ENCODE results near the gene SSBP2. TPM values are rescaled to one million over a fixed set of nuclear protein-coding genes. Genes with fewer than 3 reads are reported as not detected.

The SSBP2 gene
- total RNA-seq, 2 donors from 2014 or later = 18.1 to 31.4 TPM

DNA sequence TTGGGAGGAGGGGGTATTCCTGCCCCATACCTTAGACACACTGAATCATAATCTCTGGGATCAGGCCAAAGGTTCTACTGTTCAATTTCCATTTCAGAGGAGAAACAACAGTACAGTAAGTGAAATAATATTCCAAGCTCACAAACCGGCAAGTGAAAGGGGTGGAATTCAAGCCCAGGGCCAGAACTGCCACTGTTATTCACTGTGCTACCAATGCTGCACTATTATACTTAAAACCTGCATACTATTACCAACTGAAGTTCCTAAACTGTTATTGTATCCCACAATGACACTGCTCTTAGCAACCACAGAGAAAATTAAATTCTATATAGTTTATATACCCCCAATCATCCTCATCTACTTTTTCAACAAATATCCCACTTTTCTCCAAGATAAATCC is 24.6 kb downstream of the SSBP2 start:
- no peaks in the 10 kb centered on the region for H3K9me3 ChIP-seq
- DNase-seq (no peak), ATAC-seq (no peak)
- intact Hi-C loops (cut with DNase I) = no loop called here
- H3K27ac ChIP-seq = no peak overlapping the region
- no peaks in the 10 kb centered on the region for H3K27me3 ChIP-seq
- 37 to 72% methylated on average over 1 of the region's 1 CpG for WGBS, 2 donors
- no peak overlapping the region for H3K4me3 ChIP-seq
- no peaks in the 10 kb centered on the region for H3K36me3 ChIP-seq (replicated peaks in 1 of 2; ENCODE audit: insufficient read depth in 1 of 2, low read depth in 2 of 2)
- H3K4me1 ChIP-seq = peaks cover 6% of the 10 kb centered on the region
- TF ChIP-seq POLR2A (IDR thresholded peaks at IDR 0.05) = no peak
- TF ChIP-seq, protein P1, sequence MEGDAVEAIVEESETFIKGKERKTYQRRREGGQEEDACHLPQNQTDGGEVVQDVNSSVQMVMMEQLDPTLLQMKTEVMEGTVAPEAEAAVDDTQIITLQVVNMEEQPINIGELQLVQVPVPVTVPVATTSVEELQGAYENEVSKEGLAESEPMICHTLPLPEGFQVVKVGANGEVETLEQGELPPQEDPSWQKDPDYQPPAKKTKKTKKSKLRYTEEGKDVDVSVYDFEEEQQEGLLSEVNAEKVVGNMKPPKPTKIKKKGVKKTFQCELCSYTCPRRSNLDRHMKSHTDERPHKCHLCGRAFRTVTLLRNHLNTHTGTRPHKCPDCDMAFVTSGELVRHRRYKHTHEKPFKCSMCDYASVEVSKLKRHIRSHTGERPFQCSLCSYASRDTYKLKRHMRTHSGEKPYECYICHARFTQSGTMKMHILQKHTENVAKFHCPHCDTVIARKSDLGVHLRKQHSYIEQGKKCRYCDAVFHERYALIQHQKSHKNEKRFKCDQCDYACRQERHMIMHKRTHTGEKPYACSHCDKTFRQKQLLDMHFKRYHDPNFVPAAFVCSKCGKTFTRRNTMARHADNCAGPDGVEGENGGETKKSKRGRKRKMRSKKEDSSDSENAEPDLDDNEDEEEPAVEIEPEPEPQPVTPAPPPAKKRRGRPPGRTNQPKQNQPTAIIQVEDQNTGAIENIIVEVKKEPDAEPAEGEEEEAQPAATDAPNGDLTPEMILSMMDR (IDR thresholded peaks at IDR 0.05) = no peak

DNA sequence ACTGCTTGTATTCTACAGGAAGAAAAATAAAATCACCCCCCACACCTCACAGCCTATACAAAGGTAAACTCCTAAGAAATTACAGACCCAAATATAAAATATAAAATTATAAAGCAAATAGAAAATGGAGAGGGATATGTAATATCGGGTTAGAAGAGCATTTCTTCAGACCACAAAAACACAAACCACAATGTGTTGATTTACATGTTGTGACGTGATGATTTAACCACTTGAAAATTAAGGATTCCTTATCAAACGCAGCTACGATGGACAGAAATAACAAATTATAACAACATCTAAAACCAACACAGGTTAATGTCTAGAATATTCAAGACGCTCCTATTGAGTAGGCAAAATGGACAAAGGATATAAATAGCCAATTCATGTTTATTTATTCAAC is 26.3 kb downstream of the SSBP2 start:
- Histone ChIP-seq H3K27me3 (no peaks in the 10 kb centered on the region), H3K36me3 (replicated peaks in 1 of 2; ENCODE audit: insufficient read depth in 1 of 2, low read depth in 2 of 2) (no peaks in the 10 kb centered on the region), H3K9me3 (no peaks in the 10 kb centered on the region), H3K27ac (no peak overlapping the region), H3K4me1 (peaks cover 6% of the 10 kb centered on the region), H3K4me3 (no peak overlapping the region)
- WGBS, 2 donors = 64 to 77% methylated on average over 5 of the region's 5 CpGs
- no peak for ATAC-seq
- intact Hi-C loops (cut with DNase I) = no loop called here
- DNase-seq = no peak
- TF ChIP-seq POLR2A (IDR thresholded peaks at IDR 0.05) = no peak
- TF ChIP-seq, protein P1 (IDR thresholded peaks at IDR 0.05) = no peak

- peaks cover 6% of the 10 kb centered on the region for H3K4me1 ChIP-seq
- TF ChIP-seq, protein P1 (IDR thresholded peaks at IDR 0.05) = no peak
- TF ChIP-seq POLR2A (IDR thresholded peaks at IDR 0.05) = no peak
- no peaks in the 10 kb centered on the region for H3K27me3 ChIP-seq
- no peaks in the 10 kb centered on the region for H3K9me3 ChIP-seq
- H3K27ac ChIP-seq = no peak overlapping the region
- no peak overlapping the region for H3K4me3 ChIP-seq
- 81 to 86% methylated on average over 1 of the region's 1 CpG for WGBS, 2 donors
- H3K36me3 ChIP-seq (replicated peaks in 1 of 2; ENCODE audit: insufficient read depth in 1 of 2, low read depth in 2 of 2) = no peaks in the 10 kb centered on the region
- ATAC-seq = no peak
- intact Hi-C loops (cut with DNase I) = no loop called here
- DNase-seq = no peak
These were observed 26.8 kb downstream of the SSBP2 start for GRCh38 chr5:81724108-81724507.

GRCh38 chr5:81721049-81721448 is 29.8 kb downstream of the SSBP2 start:
- Histone ChIP-seq H3K27me3 (no peaks in the 10 kb centered on the region), H3K27ac (no peak overlapping the region), H3K9me3 (no peaks in the 10 kb centered on the region), H3K36me3 (replicated peaks in 1 of 2; ENCODE audit: insufficient read depth in 1 of 2, low read depth in 2 of 2) (no peaks in the 10 kb centered on the region), H3K4me1 (peaks cover 20% of the 10 kb centered on the region), H3K4me3 (no peak overlapping the region)
- WGBS, 2 donors = 69 to 81% methylated on average over 2 of the region's 2 CpGs
- intact Hi-C loops (cut with DNase I) = no loop called here
- TF ChIP-seq, protein P1 (IDR thresholded peaks at IDR 0.05) = no peak
- no peak for TF ChIP-seq POLR2A (IDR thresholded peaks at IDR 0.05)
- DNase-seq = no peak
- no peak for ATAC-seq

- Histone ChIP-seq H3K27ac (no peak overlapping the region), H3K9me3 (no peaks in the 10 kb centered on the region), H3K36me3 (replicated peaks in 1 of 2; ENCODE audit: insufficient read depth in 1 of 2, low read depth in 2 of 2) (no peaks in the 10 kb centered on the region), H3K4me3 (no peak overlapping the region), H3K27me3 (no peaks in the 10 kb centered on the region), H3K4me1 (peaks cover 24% of the 10 kb centered on the region)
- no peak for TF ChIP-seq POLR2A (IDR thresholded peaks at IDR 0.05)
- TF ChIP-seq, protein P1 (IDR thresholded peaks at IDR 0.05) = no peak
- DNase-seq (no peak), ATAC-seq (no peak)
- intact Hi-C loops (cut with DNase I) = no loop called here
- 88 to 90% methylated on average over 1 of the region's 1 CpG for WGBS, 2 donors
These were observed 31.1 kb downstream of the SSBP2 start for GRCh38 chr5:81719743-81720345.
